SU-DHL-6 (cell line): ENCODE data around the gene FNDC4.
"Not testable (repeated sequence)": the region's sequence is repeated elsewhere in the genome, so short reads cannot be mapped to it uniquely, and the experiment has no call there.

Experiments used
- CTCF ChIP-seq: fragments of 200-600 bp; sonication (generic); IDR thresholded peaks from one replicate; pipeline ENCODE4 v1.5.1; 2017; ENCODE audit warnings: antibody characterized with exemption, mild to moderate bottlenecking, low read length, moderate library complexity; ENCODE audit not compliant: insufficient read depth, poor library complexity, severe bottlenecking
- EZH2phosphoT487 ChIP-seq: fragments of 200-600 bp; sonication (generic), shearing (Covaris generic); conservative IDR thresholded peaks from 2 replicates; pipeline ENCODE4 v1.6.1; 2018; ENCODE audit warnings: mild to moderate bottlenecking, antibody characterized with exemption, low read length, moderate library complexity, mixed read lengths

GRCh38 chr2:27538839-27539450 lies 43.9 kb upstream of the FNDC4 start:
- TF ChIP-seq CTCF, EZH2phosphoT487: not testable (repeated sequence)
